SK-N-SH (cell line): ENCODE data around the gene LENEP.

Source experiments
- EP300 ChIP-seq, 2 experiments: IDR thresholded peaks; 2 replicates each; pipeline versions ENCODE4 v1.4.0 to v1.6.1; 2012; ENCODE audit warnings: borderline replicate concordance in 1 of 2, low read depth in 1 of 2, low read length in 1 of 2
- EZH2phosphoT487 ChIP-seq: fragments of 200-600 bp; sonication (generic); IDR thresholded peaks from 2 replicates; pipeline ENCODE4 v1.6.1; 2017; ENCODE audit warnings: low read depth, mixed run types, mild to moderate bottlenecking, antibody characterized with exemption, moderate library complexity, borderline replicate concordance
- FOSL2 ChIP-seq: IDR thresholded peaks from 2 replicates; pipeline ENCODE4 v1.4.0; 2012; ENCODE audit warnings: low read depth, mild to moderate bottlenecking, moderate library complexity, borderline replicate concordance
- NRF1 ChIP-seq: IDR thresholded peaks from 2 replicates; pipeline ENCODE4 v1.6.1; 2012; ENCODE audit warnings: low read depth, mild to moderate bottlenecking, low read length
- SIN3A ChIP-seq: IDR thresholded peaks from 2 replicates; pipeline ENCODE4 v1.6.1; 2012; ENCODE audit warnings: low read depth, mild to moderate bottlenecking, low read length, moderate library complexity, borderline replicate concordance
- TEAD4 ChIP-seq: IDR thresholded peaks from 2 replicates; pipeline ENCODE4 v1.4.0; 2012; ENCODE audit warnings: mild to moderate bottlenecking, borderline replicate concordance; ENCODE audit not compliant: insufficient read depth
- YY1 ChIP-seq: IDR thresholded peaks from 2 replicates; pipeline ENCODE4 v1.4.0; 2012; ENCODE audit warnings: low read depth, mild to moderate bottlenecking
- TF ChIP-seq, protein P1 (sequence below): fragments of 200-600 bp; sonication (generic); IDR thresholded peaks from 2 replicates; pipeline ENCODE4 v1.6.1; 2017; ENCODE audit warnings: antibody characterized with exemption, mild to moderate bottlenecking, moderate library complexity
- TF ChIP-seq, protein P2 (sequence below): IDR thresholded peaks from 2 replicates; pipeline ENCODE4 v1.4.0; 2012; ENCODE audit warnings: low read depth
- TF ChIP-seq, protein P3 (sequence below): IDR thresholded peaks from 2 replicates; pipeline ENCODE4; 2012
- TF ChIP-seq, protein P4 (sequence below): IDR thresholded peaks from 2 replicates; pipeline ENCODE4 v1.6.1; 2012; ENCODE audit warnings: mild to moderate bottlenecking, low read depth, low read length, moderate library complexity

DNA sequence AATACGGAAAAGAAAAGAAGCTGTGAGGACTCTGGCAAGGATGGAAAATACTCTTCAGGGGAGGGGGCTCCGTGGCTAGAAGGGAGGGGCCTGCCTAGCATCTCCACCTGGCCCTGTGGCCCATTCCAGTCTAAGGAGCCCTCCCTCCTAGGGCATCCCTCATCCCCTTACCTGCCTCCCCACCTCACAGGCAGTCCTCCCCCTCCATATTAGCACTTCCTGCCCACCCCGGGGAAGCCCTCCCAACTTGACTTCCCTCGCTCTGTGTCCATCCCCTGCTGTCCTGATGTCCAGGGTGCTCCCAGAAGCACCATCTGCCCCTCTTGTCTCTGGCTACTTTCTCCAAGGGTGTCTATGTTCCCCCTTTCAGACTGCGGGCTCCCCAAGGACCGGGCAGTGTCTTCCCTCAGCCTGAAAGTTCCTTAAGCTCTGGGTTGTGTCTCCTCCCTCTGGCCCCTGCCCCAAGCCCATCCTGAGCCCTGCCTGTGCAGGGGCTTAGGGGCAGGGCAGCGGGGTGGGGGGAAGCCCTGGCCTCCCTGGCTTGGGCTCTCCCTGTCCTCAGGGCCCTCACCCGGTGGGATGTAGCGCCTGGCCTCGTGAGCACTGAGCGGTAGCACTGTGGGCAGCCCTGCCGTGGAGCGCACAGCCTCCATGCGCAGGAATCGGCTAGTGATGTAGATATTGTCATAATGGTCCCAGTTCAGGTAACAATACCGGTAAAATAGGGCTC is 36.3 kb downstream of the LENEP start:
- TF ChIP-seq TEAD4 (no peak), YY1 (no peak), FOSL2 (no peak), EP300 (IDR thresholded peaks at IDR 0.05; ENCODE audit: borderline replicate concordance in 1 of 2, low read depth in 1 of 2, low read length in 1 of 2) (no peak), EZH2phosphoT487 (no peak), SIN3A (no peak), NRF1 (no peak)
- TF ChIP-seq, protein P1, sequence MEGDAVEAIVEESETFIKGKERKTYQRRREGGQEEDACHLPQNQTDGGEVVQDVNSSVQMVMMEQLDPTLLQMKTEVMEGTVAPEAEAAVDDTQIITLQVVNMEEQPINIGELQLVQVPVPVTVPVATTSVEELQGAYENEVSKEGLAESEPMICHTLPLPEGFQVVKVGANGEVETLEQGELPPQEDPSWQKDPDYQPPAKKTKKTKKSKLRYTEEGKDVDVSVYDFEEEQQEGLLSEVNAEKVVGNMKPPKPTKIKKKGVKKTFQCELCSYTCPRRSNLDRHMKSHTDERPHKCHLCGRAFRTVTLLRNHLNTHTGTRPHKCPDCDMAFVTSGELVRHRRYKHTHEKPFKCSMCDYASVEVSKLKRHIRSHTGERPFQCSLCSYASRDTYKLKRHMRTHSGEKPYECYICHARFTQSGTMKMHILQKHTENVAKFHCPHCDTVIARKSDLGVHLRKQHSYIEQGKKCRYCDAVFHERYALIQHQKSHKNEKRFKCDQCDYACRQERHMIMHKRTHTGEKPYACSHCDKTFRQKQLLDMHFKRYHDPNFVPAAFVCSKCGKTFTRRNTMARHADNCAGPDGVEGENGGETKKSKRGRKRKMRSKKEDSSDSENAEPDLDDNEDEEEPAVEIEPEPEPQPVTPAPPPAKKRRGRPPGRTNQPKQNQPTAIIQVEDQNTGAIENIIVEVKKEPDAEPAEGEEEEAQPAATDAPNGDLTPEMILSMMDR: no peak
- TF ChIP-seq, protein P2, sequence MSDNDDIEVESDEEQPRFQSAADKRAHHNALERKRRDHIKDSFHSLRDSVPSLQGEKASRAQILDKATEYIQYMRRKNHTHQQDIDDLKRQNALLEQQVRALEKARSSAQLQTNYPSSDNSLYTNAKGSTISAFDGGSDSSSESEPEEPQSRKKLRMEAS: no peak
- TF ChIP-seq, protein P3, sequence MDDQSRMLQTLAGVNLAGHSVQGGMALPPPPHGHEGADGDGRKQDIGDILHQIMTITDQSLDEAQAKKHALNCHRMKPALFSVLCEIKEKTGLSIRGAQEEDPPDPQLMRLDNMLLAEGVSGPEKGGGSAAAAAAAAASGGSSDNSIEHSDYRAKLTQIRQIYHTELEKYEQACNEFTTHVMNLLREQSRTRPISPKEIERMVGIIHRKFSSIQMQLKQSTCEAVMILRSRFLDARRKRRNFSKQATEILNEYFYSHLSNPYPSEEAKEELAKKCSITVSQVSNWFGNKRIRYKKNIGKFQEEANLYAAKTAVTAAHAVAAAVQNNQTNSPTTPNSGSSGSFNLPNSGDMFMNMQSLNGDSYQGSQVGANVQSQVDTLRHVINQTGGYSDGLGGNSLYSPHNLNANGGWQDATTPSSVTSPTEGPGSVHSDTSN: no peak
- TF ChIP-seq, protein P4, sequence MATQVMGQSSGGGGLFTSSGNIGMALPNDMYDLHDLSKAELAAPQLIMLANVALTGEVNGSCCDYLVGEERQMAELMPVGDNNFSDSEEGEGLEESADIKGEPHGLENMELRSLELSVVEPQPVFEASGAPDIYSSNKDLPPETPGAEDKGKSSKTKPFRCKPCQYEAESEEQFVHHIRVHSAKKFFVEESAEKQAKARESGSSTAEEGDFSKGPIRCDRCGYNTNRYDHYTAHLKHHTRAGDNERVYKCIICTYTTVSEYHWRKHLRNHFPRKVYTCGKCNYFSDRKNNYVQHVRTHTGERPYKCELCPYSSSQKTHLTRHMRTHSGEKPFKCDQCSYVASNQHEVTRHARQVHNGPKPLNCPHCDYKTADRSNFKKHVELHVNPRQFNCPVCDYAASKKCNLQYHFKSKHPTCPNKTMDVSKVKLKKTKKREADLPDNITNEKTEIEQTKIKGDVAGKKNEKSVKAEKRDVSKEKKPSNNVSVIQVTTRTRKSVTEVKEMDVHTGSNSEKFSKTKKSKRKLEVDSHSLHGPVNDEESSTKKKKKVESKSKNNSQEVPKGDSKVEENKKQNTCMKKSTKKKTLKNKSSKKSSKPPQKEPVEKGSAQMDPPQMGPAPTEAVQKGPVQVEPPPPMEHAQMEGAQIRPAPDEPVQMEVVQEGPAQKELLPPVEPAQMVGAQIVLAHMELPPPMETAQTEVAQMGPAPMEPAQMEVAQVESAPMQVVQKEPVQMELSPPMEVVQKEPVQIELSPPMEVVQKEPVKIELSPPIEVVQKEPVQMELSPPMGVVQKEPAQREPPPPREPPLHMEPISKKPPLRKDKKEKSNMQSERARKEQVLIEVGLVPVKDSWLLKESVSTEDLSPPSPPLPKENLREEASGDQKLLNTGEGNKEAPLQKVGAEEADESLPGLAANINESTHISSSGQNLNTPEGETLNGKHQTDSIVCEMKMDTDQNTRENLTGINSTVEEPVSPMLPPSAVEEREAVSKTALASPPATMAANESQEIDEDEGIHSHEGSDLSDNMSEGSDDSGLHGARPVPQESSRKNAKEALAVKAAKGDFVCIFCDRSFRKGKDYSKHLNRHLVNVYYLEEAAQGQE: no peak
